Chondrocyte (in vitro differentiated cells): ENCODE results near the gene RPL27A. TPM values are rescaled to one million over a fixed set of nuclear protein-coding genes. Genes with fewer than 3 reads are reported as not detected.

Source experiments
- DNase-seq: peaks from one replicate; pipeline ENCODE4 v3.0.0; 2021; ENCODE audit warnings: mixed read lengths, low spot score
- H3K27ac Mint-ChIP-seq: one replicate; pipeline ENCODE4 v1.8.0; 2021; ENCODE audit warnings: mild to moderate bottlenecking, moderate library complexity, mixed read lengths; ENCODE audit not compliant: unreplicated experiment
- H3K27me3 Mint-ChIP-seq: 2 replicates; pipeline ENCODE4 v1.8.0; 2021; ENCODE audit warnings: low read depth, mixed read lengths
- H3K36me3 Mint-ChIP-seq: 2 replicates; pipeline ENCODE4 v1.8.0; 2021; ENCODE audit warnings: low read depth, mixed read lengths
- H3K4me1 Mint-ChIP-seq: 2 replicates; pipeline ENCODE4 v1.8.0; 2021; ENCODE audit warnings: low read depth, mild to moderate bottlenecking, mixed read lengths
- H3K4me3 Mint-ChIP-seq: one replicate; pipeline ENCODE4 v1.8.0; 2021; ENCODE audit warnings: mild to moderate bottlenecking, moderate library complexity, mixed read lengths; ENCODE audit not compliant: unreplicated experiment
- H3K9me3 Mint-ChIP-seq: 2 replicates; pipeline ENCODE4 v1.8.0; 2021; ENCODE audit warnings: low read depth, mixed read lengths
- total RNA-seq: library from RNA; stranded (reverse); gene quantifications from 3 replicates; pipeline ENCODE4 v1.2.1, GENCODE V29; 2021
- TF ChIP-seq, protein P1 (sequence below): fragments of 200-600 bp; sonication (generic); IDR thresholded peaks from 2 replicates; pipeline ENCODE4 v1.5.0; 2021; ENCODE audit warnings: antibody characterized with exemption, mild to moderate bottlenecking, moderate library complexity

Gene RPL27A
- total RNA-seq, 1 donor from 2014 or later = 546 TPM

DNA sequence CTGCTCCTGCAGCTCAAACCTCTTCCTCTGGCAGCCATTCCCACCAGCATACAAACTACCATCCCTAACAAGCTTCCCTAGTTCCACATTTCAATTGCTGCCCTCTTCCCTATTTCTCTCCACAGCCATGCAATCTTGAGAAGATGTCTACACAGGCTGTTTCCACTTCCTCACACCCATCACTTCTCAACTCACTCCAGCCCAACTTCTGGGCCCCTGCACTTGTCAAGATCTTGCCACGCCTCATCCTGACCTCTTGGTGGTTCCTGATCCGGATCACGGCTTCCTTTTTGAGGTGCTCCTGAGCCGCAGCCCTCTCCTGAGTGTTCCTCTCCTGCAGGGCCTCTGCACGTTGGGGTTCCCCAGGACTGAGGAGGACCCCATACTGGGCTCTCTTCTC lies 22.6 kb downstream of the RPL27A start:
- Mint-ChIP-seq H3K36me3 (peaks cover 32% of the 10 kb centered on the region), H3K9me3 (no peaks in the 10 kb centered on the region), H3K4me3 (no peak overlapping the region), H3K27ac (no peak overlapping the region), H3K4me1 (peaks cover 28% of the 10 kb centered on the region), H3K27me3 (no peaks in the 10 kb centered on the region)
- DNase-seq = no peak
- TF ChIP-seq, protein P1, sequence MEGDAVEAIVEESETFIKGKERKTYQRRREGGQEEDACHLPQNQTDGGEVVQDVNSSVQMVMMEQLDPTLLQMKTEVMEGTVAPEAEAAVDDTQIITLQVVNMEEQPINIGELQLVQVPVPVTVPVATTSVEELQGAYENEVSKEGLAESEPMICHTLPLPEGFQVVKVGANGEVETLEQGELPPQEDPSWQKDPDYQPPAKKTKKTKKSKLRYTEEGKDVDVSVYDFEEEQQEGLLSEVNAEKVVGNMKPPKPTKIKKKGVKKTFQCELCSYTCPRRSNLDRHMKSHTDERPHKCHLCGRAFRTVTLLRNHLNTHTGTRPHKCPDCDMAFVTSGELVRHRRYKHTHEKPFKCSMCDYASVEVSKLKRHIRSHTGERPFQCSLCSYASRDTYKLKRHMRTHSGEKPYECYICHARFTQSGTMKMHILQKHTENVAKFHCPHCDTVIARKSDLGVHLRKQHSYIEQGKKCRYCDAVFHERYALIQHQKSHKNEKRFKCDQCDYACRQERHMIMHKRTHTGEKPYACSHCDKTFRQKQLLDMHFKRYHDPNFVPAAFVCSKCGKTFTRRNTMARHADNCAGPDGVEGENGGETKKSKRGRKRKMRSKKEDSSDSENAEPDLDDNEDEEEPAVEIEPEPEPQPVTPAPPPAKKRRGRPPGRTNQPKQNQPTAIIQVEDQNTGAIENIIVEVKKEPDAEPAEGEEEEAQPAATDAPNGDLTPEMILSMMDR = no peak

DNA sequence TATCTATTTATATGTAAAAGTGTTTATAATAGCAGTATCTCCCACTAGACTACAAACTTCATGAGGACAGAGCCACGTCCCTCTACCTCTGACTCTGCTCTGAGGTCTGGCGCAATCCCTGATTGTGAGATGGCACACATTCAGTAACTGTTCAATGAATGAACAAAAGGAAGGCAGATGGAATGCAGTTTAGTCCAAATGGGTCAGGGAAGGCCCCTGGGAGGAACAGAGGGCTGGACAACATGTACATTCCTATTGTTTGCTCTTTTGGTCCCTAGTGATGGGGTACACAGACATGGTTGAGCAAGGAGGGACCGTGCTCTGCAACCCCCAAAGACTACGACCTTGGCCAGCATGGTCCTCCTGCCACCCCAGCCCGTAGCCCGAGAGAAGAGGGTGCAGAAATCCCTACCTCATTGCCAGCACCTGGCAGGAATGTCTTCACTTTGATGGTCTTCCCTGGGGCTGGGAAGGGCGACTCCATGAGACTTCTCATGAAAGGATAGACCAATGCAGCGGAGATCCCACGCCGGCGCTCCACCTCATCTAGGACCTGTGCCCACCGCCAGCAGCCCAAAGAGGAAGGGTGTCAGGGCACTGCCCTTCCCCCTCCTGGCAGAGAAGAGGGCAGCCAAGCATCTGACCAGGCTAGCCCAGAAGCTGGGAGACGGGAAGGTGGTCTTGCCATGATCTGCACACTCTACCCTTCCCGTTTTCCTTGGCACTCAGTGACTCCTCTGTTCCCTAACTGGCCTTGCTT lies 24.3 kb downstream of the RPL27A start:
- Mint-ChIP-seq H3K27ac (no peak overlapping the region), H3K27me3 (no peaks in the 10 kb centered on the region), H3K36me3 (peaks cover 29% of the 10 kb centered on the region), H3K4me3 (no peak overlapping the region), H3K4me1 (peaks cover 29% of the 10 kb centered on the region), H3K9me3 (no peaks in the 10 kb centered on the region)
- no peak for DNase-seq
- TF ChIP-seq, protein P1 = no peak

DNA sequence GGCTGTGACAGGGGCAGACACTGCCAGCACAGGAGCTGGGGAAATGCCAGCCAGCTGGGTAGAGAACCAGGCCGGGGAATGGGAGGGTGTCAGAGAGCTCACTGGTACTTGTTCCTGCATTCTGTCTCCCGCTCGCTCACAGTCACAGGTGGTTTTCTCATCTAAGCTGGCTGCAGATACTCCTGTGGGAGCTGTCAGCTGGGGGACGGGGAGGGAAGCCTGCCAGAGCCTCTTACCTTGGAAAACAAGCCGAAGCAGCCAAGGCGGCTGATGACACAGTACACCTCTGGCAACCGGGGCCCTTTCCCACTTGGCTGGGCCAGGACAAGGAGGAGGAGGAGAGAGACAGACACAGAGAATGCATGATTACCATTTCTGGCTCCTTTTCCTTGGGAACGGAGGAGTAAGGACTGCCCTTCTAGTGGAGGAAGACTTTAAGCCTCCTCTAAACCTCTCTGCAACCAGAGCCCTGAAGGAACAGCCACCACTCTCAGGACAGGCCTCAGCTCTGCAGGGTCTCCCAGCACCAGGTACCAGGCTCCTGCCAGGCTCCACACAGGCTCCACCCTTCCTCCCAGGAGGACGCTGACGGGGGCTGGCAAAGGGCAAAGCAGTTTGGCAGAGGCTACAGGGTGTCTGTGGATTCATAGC lies 25.1 kb downstream of the RPL27A start:
- DNase-seq = no peak
- peaks cover 29% of the 10 kb centered on the region for H3K4me1 Mint-ChIP-seq
- no peak overlapping the region for H3K27ac Mint-ChIP-seq
- peaks cover 27% of the 10 kb centered on the region for H3K36me3 Mint-ChIP-seq
- TF ChIP-seq, protein P1 = no peak
- H3K4me3 Mint-ChIP-seq = no peak overlapping the region
- no peaks in the 10 kb centered on the region for H3K27me3 Mint-ChIP-seq
- no peaks in the 10 kb centered on the region for H3K9me3 Mint-ChIP-seq

DNA sequence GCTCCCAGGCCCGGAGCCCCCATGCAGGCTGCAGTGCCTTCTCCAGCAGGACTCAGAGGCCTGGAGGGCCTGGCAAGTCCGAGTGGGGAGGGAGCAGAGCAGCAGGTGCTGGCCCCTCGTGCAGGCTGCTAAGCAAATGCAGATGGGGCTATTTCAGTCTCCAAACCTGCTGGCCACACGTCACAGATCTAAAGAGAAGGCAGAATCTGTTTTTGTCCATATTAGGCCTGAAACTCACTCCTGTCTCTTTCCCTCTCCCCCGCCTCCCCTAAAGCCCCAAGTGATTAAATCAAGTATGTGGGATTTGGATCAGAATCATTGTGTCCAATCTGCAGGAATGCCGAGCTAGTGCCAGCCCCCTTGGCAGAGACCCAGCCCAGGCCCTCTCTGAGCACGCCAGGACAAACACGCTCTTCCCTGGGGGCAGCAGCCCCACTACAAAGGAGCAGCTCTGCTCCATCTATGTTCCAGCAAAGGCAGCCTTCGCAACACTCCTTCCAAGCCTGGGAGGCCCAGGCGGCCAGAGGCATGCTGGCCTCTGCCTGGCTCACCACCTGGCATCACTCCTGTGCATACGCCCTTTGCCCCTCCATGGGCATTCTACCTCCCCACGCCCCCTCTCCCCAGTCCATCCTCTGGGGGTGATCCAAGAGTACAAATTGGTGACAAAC lies 26.5 kb downstream of the RPL27A start:
- Mint-ChIP-seq H3K27me3 (no peaks in the 10 kb centered on the region), H3K27ac (peak overlapping the region; percentile 93), H3K36me3 (peaks cover 26% of the 10 kb centered on the region), H3K4me1 (peaks cover 29% of the 10 kb centered on the region), H3K4me3 (no peak overlapping the region), H3K9me3 (no peaks in the 10 kb centered on the region)
- TF ChIP-seq, protein P1 = no peak
- no peak for DNase-seq

DNA sequence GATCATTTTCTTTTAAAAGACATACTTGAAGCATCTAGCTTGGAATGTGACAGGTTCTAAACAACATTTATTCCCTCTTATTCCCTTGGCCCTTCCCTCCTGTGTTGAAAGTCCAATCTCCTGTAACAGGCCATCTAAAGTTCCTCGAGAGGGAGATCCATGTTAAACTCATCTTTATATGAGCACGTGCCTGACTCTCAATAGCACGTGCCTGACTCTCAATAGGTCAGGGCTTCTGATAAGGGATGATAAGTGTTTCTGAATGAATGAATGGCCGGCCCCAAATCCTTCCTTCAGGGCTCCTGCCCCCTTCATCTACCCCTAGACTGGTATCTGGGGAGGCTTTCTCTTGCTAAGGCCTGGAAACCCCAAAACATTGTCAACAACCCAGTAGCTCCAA lies 27.2 kb downstream of the RPL27A start:
- no peak for DNase-seq
- TF ChIP-seq, protein P1 = no peak
- no peak overlapping the region for H3K4me3 Mint-ChIP-seq
- peaks cover 33% of the 10 kb centered on the region for H3K4me1 Mint-ChIP-seq
- no peaks in the 10 kb centered on the region for H3K27me3 Mint-ChIP-seq
- H3K27ac Mint-ChIP-seq = peak overlapping the region; percentile 93
- peaks cover 31% of the 10 kb centered on the region for H3K36me3 Mint-ChIP-seq
- no peaks in the 10 kb centered on the region for H3K9me3 Mint-ChIP-seq
